ENCODE data around the gene FBXO5.
"Not testable (repeated sequence)": the region's sequence is repeated elsewhere in the genome, so short reads cannot be mapped to it uniquely, and the experiment has no call there.

The FBXO5 gene

GRCh38 chr6:152982904-152983636, at the start of gene FBXO5:
FBXO5 (minus strand) TSS chr6:152983041; CDS start chr6:152982959, 82 bp downstream.
- DNase-seq: peak; percentile 97

GRCh38 chr6:153032255-153032882, 49.5 kb upstream of the FBXO5 start:
- DNase-seq: no peak

- DNase-seq: no peak
Measured at GRCh38 chr6:153031335-153031955, 48.6 kb upstream of the FBXO5 start.

GRCh38 chr6:153028963-153029362, 46.1 kb upstream of the FBXO5 start:
- no peak for DNase-seq

- DNase-seq: no peak
Measured at GRCh38 chr6:153028286-153028685, 45.4 kb upstream of the FBXO5 start.

- DNase-seq: no peak
Measured at GRCh38 chr6:153027480-153027879, 44.6 kb upstream of the FBXO5 start.

GRCh38 chr6:153024709-153025017, 41.8 kb upstream of the FBXO5 start:
- DNase-seq: no peak

GRCh38 chr6:153023977-153024708, 41.3 kb upstream of the FBXO5 start:
- DNase-seq: peak; percentile 25 to 44

GRCh38 chr6:153018355-153018754, 35.5 kb upstream of the FBXO5 start:
- no peak for DNase-seq

- DNase-seq: no peak
Measured at GRCh38 chr6:153016846-153017245, 34.0 kb upstream of the FBXO5 start.

- no peak for DNase-seq
Measured at GRCh38 chr6:153015094-153015640, 32.3 kb upstream of the FBXO5 start.

GRCh38 chr6:153013438-153013837, 30.6 kb upstream of the FBXO5 start:
- DNase-seq: no peak

- no peak for DNase-seq
Measured at GRCh38 chr6:153012856-153013255, 30.0 kb upstream of the FBXO5 start.

- no peak for DNase-seq
Measured at GRCh38 chr6:153003366-153003690, 20.5 kb upstream of the FBXO5 start.

- peak; percentile 89 to 93 for DNase-seq
Measured at GRCh38 chr6:153002613-153003365, 19.9 kb upstream of the FBXO5 start, which contains the start of gene MTRF1L. MTRF1L (minus strand) TSS chr6:153002709; CDS start chr6:153002685, 24 bp downstream.

GRCh38 chr6:153001767-153002612, 19.1 kb upstream of the FBXO5 start:
- peak; percentile 18 to 27 for DNase-seq

GRCh38 chr6:153000790-153001189, 17.9 kb upstream of the FBXO5 start:
- not testable (repeated sequence) for DNase-seq

GRCh38 chr6:153000243-153000642, 17.4 kb upstream of the FBXO5 start:
- no peak for DNase-seq

- not testable (repeated sequence) for DNase-seq
Measured at GRCh38 chr6:152999538-152999937, 16.7 kb upstream of the FBXO5 start.

- DNase-seq: no peak
Measured at GRCh38 chr6:152993847-152994246, 11.0 kb upstream of the FBXO5 start.

GRCh38 chr6:152993431-152993830, 10.6 kb upstream of the FBXO5 start:
- DNase-seq: no peak

GRCh38 chr6:152986978-152987377, 4.1 kb upstream of the FBXO5 start:
- no peak for DNase-seq

Measured in activated CD4-positive, alpha-beta T cell treated with anti-CD3 and anti-CD28 coated beads, Interleukin-2, amount 50 U/mL, for 48 hours (primary cell).